H1 (cell line): Measurements from ENCODE around the gene ZBTB2. TPM values are rescaled to one million over a fixed set of nuclear protein-coding genes. Genes with fewer than 3 reads are reported as not detected.
"Not testable (repeated sequence)": the region's sequence is repeated elsewhere in the genome, so short reads cannot be mapped to it uniquely, and the experiment has no call there.

Experiments used
- CTCF ChIA-PET: fragments of 300-600 bp; sonication (Branson Sonifier 250); formaldehyde crosslinking; loops from one replicate; lab custom pipeline; 2021; ENCODE audit not compliant: partially characterized antibody; lab: Charles Lee
- POLR2A ChIA-PET: fragments of 300-600 bp; sonication (Branson Sonifier 250); formaldehyde crosslinking; loops from one replicate; lab custom pipeline; 2021; ENCODE audit warnings: inconsistent platforms; ENCODE audit not compliant: partially characterized antibody; lab: Charles Lee
- DNase-seq, 2 experiments: peaks; one replicate each; pipeline versions ENCODE4 v3.0.0 to v3.0.0-alpha.2; 2010 to 2022; ENCODE audit warnings: low spot score in 2 of 2, low read depth in 1 of 2, mixed read lengths in 1 of 2
- FAIRE-seq: peaks from 2 replicates; lab custom pipeline; 2011; peaks lifted over from hg19 to GRCh38; lab: Jason Lieb, UNC
- H2AFZ ChIP-seq: 2 replicates; pipeline ENCODE4 v1.8.1; 2012; ENCODE audit warnings: low read length, inconsistent platforms
- H2AK5ac ChIP-seq: 2 replicates; pipeline ENCODE4 v1.6.1; 2013; ENCODE audit warnings: low read depth, low read length
- H2BK120ac ChIP-seq: replicated peaks from 2 replicates; pipeline ENCODE3; 2013; ENCODE audit warnings: low read depth, low read length, inconsistent platforms
- H2BK12ac ChIP-seq: 2 replicates; pipeline ENCODE4 v1.6.1; 2013; ENCODE audit warnings: low read depth, low read length
- H2BK15ac ChIP-seq: 2 replicates; pipeline ENCODE4 v1.6.1; 2013; ENCODE audit warnings: low read length
- H2BK20ac ChIP-seq: 2 replicates; pipeline ENCODE4 v1.6.1; 2013; ENCODE audit warnings: low read length
- H2BK5ac ChIP-seq: 2 replicates; pipeline ENCODE4 v1.6.1; 2013; ENCODE audit warnings: low read depth, low read length
- H3K14ac ChIP-seq: 2 replicates; pipeline ENCODE4 v1.6.1; 2013; ENCODE audit warnings: inconsistent platforms; ENCODE audit not compliant: insufficient read length
- H3K18ac ChIP-seq: 2 replicates; pipeline ENCODE4 v1.6.1; 2013; ENCODE audit warnings: low read length; ENCODE audit errors: extremely low read depth
- H3K23ac ChIP-seq: 2 replicates; pipeline ENCODE4 v1.6.1; 2013; ENCODE audit warnings: inconsistent platforms; ENCODE audit not compliant: insufficient read length
- H3K23me2 ChIP-seq: 2 replicates; pipeline ENCODE4 v1.6.1; 2013; ENCODE audit warnings: low read depth, low read length
- H3K27ac ChIP-seq: 2 replicates; pipeline ENCODE4 v1.6.1; 2011; ENCODE audit warnings: low read depth, low read length, inconsistent platforms
- H3K27me3 ChIP-seq, 4 experiments: replicated peaks in 1 of 4; 1 replicate in 1 of 4; 2 replicates in 3 of 4; pipeline versions ENCODE4 v1.6.1 to v1.8.1; 2011 to 2013; ENCODE audit warnings: low read length in 3 of 4, mild to moderate bottlenecking in 3 of 4, inconsistent platforms in 2 of 4, mixed read lengths in 2 of 4, moderate library complexity in 1 of 4; ENCODE audit not compliant: control insufficient read depth in 3 of 4, insufficient read depth in 3 of 4; ENCODE audit errors: extremely low read depth in 1 of 4
- H3K36me3 ChIP-seq, 4 experiments: 2 replicates each; pipeline versions ENCODE4 v1.6.1 to v1.8.1; 2011 to 2013; ENCODE audit warnings: mild to moderate bottlenecking in 4 of 4, low read length in 3 of 4, moderate library complexity in 2 of 4, control low read depth in 1 of 4, inconsistent platforms in 1 of 4; ENCODE audit not compliant: insufficient read depth in 4 of 4, control insufficient read depth in 2 of 4
- H3K4ac ChIP-seq: replicated peaks from 2 replicates; pipeline ENCODE3; 2013; ENCODE audit warnings: low read length, low read depth, mixed read lengths, inconsistent platforms; ENCODE audit not compliant: insufficient read length
- H3K4me1 ChIP-seq, 4 experiments: replicated peaks in 1 of 4; 1 replicate in 1 of 4; 2 replicates in 3 of 4; pipeline versions ENCODE4 v1.6.1 to v1.8.1; 2011 to 2013; ENCODE audit warnings: low read length in 3 of 4, inconsistent platforms in 2 of 4, mixed read lengths in 1 of 4; ENCODE audit not compliant: insufficient read depth in 4 of 4, control insufficient read depth in 3 of 4
- H3K4me2 ChIP-seq, 2 experiments: 2 replicates each; pipeline versions ENCODE4 v1.6.1 to v1.8.1; 2011 to 2013; ENCODE audit warnings: low read depth in 2 of 2, low read length in 2 of 2, control low read depth in 1 of 2, inconsistent platforms in 1 of 2, mild to moderate bottlenecking in 1 of 2; ENCODE audit not compliant: insufficient read depth in 1 of 2
- H3K4me3 ChIP-seq, 4 experiments: fragments of 200-600, 300-600 bp in 1 of 4; sonication (generic), shearing (Covaris generic), sonication (Bioruptor Twin) in 1 of 4; 2 replicates each; pipeline versions ENCODE4 v1.5.1 to v1.8.1; 2011 to 2016; ENCODE audit warnings: low read length in 4 of 4, low read depth in 3 of 4, control low read depth in 2 of 4, inconsistent platforms in 2 of 4, mild to moderate bottlenecking in 2 of 4, mixed read lengths in 1 of 4, moderate library complexity in 1 of 4; ENCODE audit not compliant: insufficient read depth in 2 of 4; ENCODE audit errors: extremely low read depth in 1 of 4
- H3K56ac ChIP-seq: replicated peaks from 2 replicates; pipeline ENCODE3; 2013; ENCODE audit warnings: low read depth, mild to moderate bottlenecking, mixed read lengths, low read length, inconsistent platforms; ENCODE audit not compliant: insufficient read length
- H3K79me1 ChIP-seq: 2 replicates; pipeline ENCODE4 v1.6.1; 2013; ENCODE audit warnings: low read depth, low read length, control low read depth
- H3K79me2 ChIP-seq, 2 experiments: 2 replicates each; pipeline versions ENCODE4 v1.6.1 to v1.8.1; 2012 to 2013; ENCODE audit warnings: low read length in 2 of 2, mild to moderate bottlenecking in 2 of 2, inconsistent platforms in 1 of 2; ENCODE audit not compliant: insufficient read depth in 2 of 2, control insufficient read depth in 1 of 2
- H3K9ac ChIP-seq, 4 experiments: replicated peaks in 1 of 4; 1 replicate in 1 of 4; 2 replicates in 3 of 4; pipeline versions ENCODE4 v1.6.1 to v1.8.1; 2011 to 2013; ENCODE audit warnings: low read depth in 3 of 4, low read length in 3 of 4, control low read depth in 2 of 4, mild to moderate bottlenecking in 2 of 4, moderate library complexity in 2 of 4, inconsistent platforms in 1 of 4; ENCODE audit errors: extremely low read depth in 1 of 4
- H3K9me3 ChIP-seq, 2 experiments: 2 replicates each; pipeline versions ENCODE4 v1.6.1 to v1.8.1; 2012 to 2013; ENCODE audit warnings: mild to moderate bottlenecking in 2 of 2, moderate library complexity in 2 of 2, control low read depth in 1 of 2, inconsistent platforms in 1 of 2, low read depth in 1 of 2, low read length in 1 of 2, mixed read lengths in 1 of 2; ENCODE audit not compliant: insufficient read depth in 2 of 2
- H4K20me1 ChIP-seq, 2 experiments: replicated peaks in 1 of 2; 2 replicates each; pipeline versions ENCODE3 to v1.8.1; 2011 to 2013; ENCODE audit warnings: inconsistent platforms in 2 of 2, low read length in 2 of 2, mild to moderate bottlenecking in 1 of 2; ENCODE audit not compliant: insufficient read depth in 2 of 2, control insufficient read depth in 1 of 2
- H4K5ac ChIP-seq: 2 replicates; pipeline ENCODE4 v1.6.1; 2013; ENCODE audit warnings: low read length, low read depth, mixed read lengths, inconsistent platforms; ENCODE audit not compliant: insufficient read length
- H4K8ac ChIP-seq: 2 replicates; pipeline ENCODE4 v1.8.0; 2013; ENCODE audit warnings: mild to moderate bottlenecking, moderate library complexity, low read length, inconsistent platforms; ENCODE audit not compliant: insufficient read depth; ENCODE audit errors: extremely low read depth
- H4K91ac ChIP-seq: replicated peaks from 2 replicates; pipeline ENCODE3; 2013; ENCODE audit warnings: low read length, mixed read lengths, inconsistent platforms; ENCODE audit not compliant: insufficient read length
- CHD2 ChIP-seq: IDR thresholded peaks from 2 replicates; pipeline ENCODE4 v1.6.1; 2012; ENCODE audit warnings: low read length, improper control_type of control experiment
- E2F6 ChIP-seq: IDR thresholded peaks from 2 replicates; pipeline ENCODE4 v1.6.1; 2012; ENCODE audit warnings: inconsistent platforms
- KDM5A ChIP-seq: fragments of 200-600 bp; IDR thresholded peaks from 2 replicates; pipeline ENCODE4 v1.7.1; 2012; ENCODE audit warnings: mild to moderate bottlenecking, low read length, inconsistent platforms, mixed read lengths
- YY1 ChIP-seq: IDR thresholded peaks from 2 replicates; pipeline ENCODE4 v1.6.1; 2011; ENCODE audit warnings: low read depth, mild to moderate bottlenecking, low read length
- WGBS, 2 experiments: shearing (Covaris generic) in 1 of 2; methylation state at CpG; one replicate each; pipeline versions ENCODE4 v1.1.6 to v1.1.7; 2013 to 2015; ENCODE audit warnings: low lambda C conversion rate in 2 of 2, mixed read lengths in 2 of 2, inconsistent platforms in 1 of 2, low coverage in 1 of 2, missing lambda C conversion rate in 1 of 2; ENCODE audit not compliant: insufficient replicate concordance in 2 of 2, insufficient coverage in 1 of 2, insufficient read length in 1 of 2; ENCODE audit errors: extremely low coverage in 1 of 2, missing lambda C conversion rate in 1 of 2; 5-methylcytosine and 5-hydroxymethylcytosine counted together
- polyA plus RNA-seq, 7 experiments: library from polyadenylated mRNA; depleted of rRNA in 3 of 7; stranded (reverse) in 5 of 7; unstranded in 2 of 7; fragments of >200 nt in 5 of 7; fragments of 200-250 nt in 2 of 7; gene quantifications; 1 replicate in 5 of 7; 2 replicates in 1 of 7; 4 replicates in 1 of 7; pipeline versions ENCODE4 v1.2.1 to v1.2.3, GENCODE V29; 2011 to 2013; ENCODE audit warnings: missing spikeins in 2 of 7, mixed read lengths in 2 of 7
- total RNA-seq: library from RNA; stranded (reverse); fragmentation: NEBNext Ultra II Directional; extraction: Animal tissue kit (Norgen Biotek cat#: 25700); gene quantifications from 2 replicates; pipeline ENCODE4 v1.2.1, GENCODE V29; 2021

The ZBTB2 gene
- total and polyA plus RNA-seq, 2 of the 8 experiments (the other 6 are each of a cell fraction or from before 2014, with no cell fraction given) = 16.1 to 23.7 TPM

GRCh38 chr6:151317103-151317994 lies 74.0 kb downstream of the ZBTB2 start (continued):
- no peak for TF ChIP-seq YY1
- no peak for TF ChIP-seq KDM5A
- no peak for TF ChIP-seq E2F6
- TF ChIP-seq CHD2 = no peak

GRCh38 chr6:151315661-151316060 lies 75.7 kb downstream of the ZBTB2 start:
- H3K79me2 ChIP-seq, H2BK20ac ChIP-seq, H2BK120ac ChIP-seq, H4K5ac ChIP-seq, POLR2A ChIA-PET, H4K20me1 ChIP-seq, H4K8ac ChIP-seq, H3K23ac ChIP-seq, H2BK5ac ChIP-seq, H3K4me2 ChIP-seq, H2AK5ac ChIP-seq, H3K4ac ChIP-seq, H3K36me3 ChIP-seq, H3K56ac ChIP-seq, H2BK12ac ChIP-seq, H3K4me3 ChIP-seq, H2BK15ac ChIP-seq, H3K18ac ChIP-seq, H3K14ac ChIP-seq, DNase-seq, H3K27ac ChIP-seq, H3K9me3 ChIP-seq, H3K23me2 ChIP-seq, H3K79me1 ChIP-seq, H3K27me3 ChIP-seq, FAIRE-seq, H4K91ac ChIP-seq, H2AFZ ChIP-seq, H3K9ac ChIP-seq, H3K4me1 ChIP-seq: not testable (repeated sequence)
- CTCF ChIA-PET = interaction anchor here (3.4 kb wide), 1 partner anchor 9 kb away, joined by 12 read pairs; no protein-coding TSS in a partner anchor
- 87% methylated on average over 3 of the region's 3 CpGs; no CpG with 5 or more reads in 1 of the 2 experiments for WGBS, 2 experiments
